GM12891 (cell line): ENCODE results near the gene ASPHD2.

Experiments used
- DNase-seq: peaks from one replicate; pipeline ENCODE4 v3.0.0; 2011; ENCODE audit warnings: low spot score; ENCODE audit not compliant: insufficient read length
- FAIRE-seq: peaks from 2 replicates; lab custom pipeline; 2011; peaks lifted over from hg19 to GRCh38; lab: Jason Lieb, UNC
- PAX5 ChIP-seq: IDR thresholded peaks from 2 replicates; pipeline ENCODE4 v1.6.1; 2011; ENCODE audit warnings: low read length, moderate library complexity, mild to moderate bottlenecking; ENCODE audit not compliant: insufficient read depth, severe bottlenecking
- POLR2A ChIP-seq: IDR thresholded peaks from 2 replicates; pipeline ENCODE4 v1.6.1; 2011; ENCODE audit warnings: low read depth, low read length, control low read depth
- POLR2AphosphoS5 ChIP-seq: IDR thresholded peaks from 2 replicates; pipeline ENCODE4 v1.6.1; 2011; ENCODE audit warnings: low read depth, low read length, control low read depth
- POU2F2 ChIP-seq: IDR thresholded peaks from 2 replicates; pipeline ENCODE4 v1.6.1; 2011; ENCODE audit warnings: low read depth, mild to moderate bottlenecking, control low read depth, low read length, moderate library complexity
- SPI1 ChIP-seq: IDR thresholded peaks from 2 replicates; pipeline ENCODE4 v1.6.1; 2011; ENCODE audit warnings: low read depth, low read length, control low read depth
- TAF1 ChIP-seq: IDR thresholded peaks from 2 replicates; pipeline ENCODE4 v1.6.1; 2011; ENCODE audit warnings: low read depth, low read length, control low read depth

ASPHD2 gene

GRCh38 chr22:26446808-26447515 is 17.9 kb downstream of the ASPHD2 start:
- FAIRE-seq (no peak), DNase-seq (no peak)
- TF ChIP-seq PAX5 = no peak
- no peak for TF ChIP-seq POU2F2
- TF ChIP-seq SPI1 = no peak
- no peak for TF ChIP-seq POLR2AphosphoS5
- TF ChIP-seq POLR2A = no peak
- no peak for TF ChIP-seq TAF1

GRCh38 chr22:26447584-26448329 is 18.7 kb downstream of the ASPHD2 start:
- FAIRE-seq = no peak
- no peak for TF ChIP-seq PAX5
- TF ChIP-seq POLR2AphosphoS5 = no peak
- TF ChIP-seq POU2F2 = no peak
- no peak for TF ChIP-seq POLR2A
- TF ChIP-seq SPI1 = no peak
- TF ChIP-seq TAF1 = no peak

GRCh38 chr22:26448334-26448733 is 19.3 kb downstream of the ASPHD2 start:
- FAIRE-seq (no peak), DNase-seq (no peak)
- TF ChIP-seq POU2F2 = no peak
- no peak for TF ChIP-seq POLR2A
- no peak for TF ChIP-seq SPI1
- no peak for TF ChIP-seq PAX5
- no peak for TF ChIP-seq POLR2AphosphoS5

More at GRCh38 chr22:26447584-26448329, 18.7 kb downstream of the ASPHD2 start:
- DNase-seq = no peak

DNA sequence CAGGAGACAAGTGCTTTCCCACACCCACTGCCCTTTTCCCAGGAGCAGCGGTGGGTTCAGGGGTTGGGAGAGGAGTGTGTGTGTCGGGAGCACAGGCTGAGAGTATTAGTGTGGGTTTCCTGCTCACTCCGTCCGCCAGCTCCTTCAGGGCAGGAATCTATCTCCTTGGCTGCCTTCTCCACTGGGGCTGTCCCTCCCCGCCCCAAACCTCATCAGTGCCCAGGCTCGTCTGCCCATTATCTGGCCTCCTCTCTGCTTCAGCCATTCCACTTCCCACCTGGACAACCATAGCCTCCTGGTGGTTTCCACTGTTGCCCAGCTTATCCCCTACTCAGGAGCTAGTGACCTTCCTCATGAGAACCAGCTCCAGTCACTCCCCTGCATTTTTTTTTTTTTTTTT is 19.9 kb downstream of the ASPHD2 start:
- no peak for TF ChIP-seq POU2F2
- no peak for TF ChIP-seq POLR2A
- TF ChIP-seq SPI1 = no peak
- no peak for TF ChIP-seq TAF1
- TF ChIP-seq POLR2AphosphoS5 = no peak
- TF ChIP-seq PAX5 = no peak
- FAIRE-seq = no peak
- no peak for DNase-seq

GRCh38 chr22:26450453-26451185 is 21.6 kb downstream of the ASPHD2 start:
- DNase-seq = no peak
- FAIRE-seq = no peak
- TF ChIP-seq TAF1 (no peak), PAX5 (no peak), SPI1 (no peak), POLR2A (no peak), POLR2AphosphoS5 (no peak), POU2F2 (no peak)

DNA sequence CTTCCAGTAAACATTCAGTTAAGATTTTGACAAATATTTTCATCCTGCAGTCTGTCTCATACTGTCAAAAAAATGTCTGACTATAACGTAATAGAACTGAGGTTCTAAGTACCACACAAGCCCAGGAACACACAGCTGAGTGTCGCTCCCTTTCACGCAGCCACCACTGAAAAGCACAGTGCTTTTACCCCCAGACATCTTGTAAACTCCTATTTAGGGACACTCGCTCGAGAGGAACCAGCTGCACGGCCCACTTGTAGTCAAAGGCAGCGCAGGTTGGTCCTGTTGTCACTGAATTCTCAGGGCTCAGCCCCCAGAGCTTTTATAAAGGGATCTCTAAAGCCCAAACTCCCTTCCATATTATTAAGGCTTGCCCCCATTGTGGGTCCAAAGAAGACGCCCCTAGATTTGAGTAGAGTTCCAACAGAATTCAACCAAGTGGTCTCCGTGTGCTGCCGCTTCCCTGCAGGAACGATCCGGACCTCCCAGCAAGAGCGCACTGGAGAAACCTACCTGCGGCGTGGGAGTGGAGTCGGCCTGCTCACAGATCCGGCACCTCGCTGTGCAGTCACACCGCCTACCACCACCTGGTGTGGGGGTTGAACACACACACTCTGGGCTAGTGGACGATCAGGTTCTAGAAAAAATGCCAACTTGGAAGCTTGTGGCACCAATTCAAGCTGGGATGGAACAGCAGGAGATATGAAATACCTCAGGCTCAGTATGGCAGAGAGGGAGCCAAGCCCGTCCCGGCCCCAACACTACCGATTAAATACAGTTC is 23.4 kb downstream of the ASPHD2 start:
- TF ChIP-seq POLR2AphosphoS5 (no peak), PAX5 (no peak), POU2F2 (no peak), POLR2A (no peak), SPI1 (no peak)
- FAIRE-seq = no peak
- DNase-seq = no peak

- no peak for DNase-seq
- TF ChIP-seq POLR2A (no peak), PAX5 (no peak), TAF1 (no peak), POLR2AphosphoS5 (no peak), SPI1 (no peak), POU2F2 (no peak)
- no peak for FAIRE-seq
These were observed 24.2 kb downstream of the ASPHD2 start for GRCh38 chr22:26453216-26453615.

GRCh38 chr22:26453812-26454500 is 24.9 kb downstream of the ASPHD2 start:
- DNase-seq (no peak), FAIRE-seq (no peak)
- TF ChIP-seq POU2F2 (no peak), TAF1 (no peak), SPI1 (no peak)

GRCh38 chr22:26457661-26458272 is 28.7 kb downstream of the ASPHD2 start:
- DNase-seq = no peak
- no peak for TF ChIP-seq TAF1
- no peak for TF ChIP-seq SPI1
- no peak for TF ChIP-seq POLR2AphosphoS5
- TF ChIP-seq PAX5 = no peak
- TF ChIP-seq POU2F2 = no peak
- no peak for FAIRE-seq
